Liver (tissue), 9 donors: Measurements from ENCODE around the gene CIAPIN1. TPM values are rescaled to one million over a fixed set of nuclear protein-coding genes. Genes with fewer than 3 reads are reported as not detected.

Experiments
- DNase-seq: peaks from one replicate; pipeline ENCODE4 v3.0.0-alpha.2; 2017; ENCODE audit warnings: low spot score
- H3K27ac ChIP-seq, 2 donors: one replicate each; pipeline ENCODE4 v1.7.0; 2013; ENCODE audit warnings: inconsistent platforms in 2 of 2, low read length in 2 of 2, control low read depth in 1 of 2, low read depth in 1 of 2, mild to moderate bottlenecking in 1 of 2
- H3K27me3 ChIP-seq, 4 donors: one replicate each; pipeline versions ENCODE4 v1.6.1 to v1.7.0; 2013; ENCODE audit warnings: low read length in 3 of 4, inconsistent platforms in 1 of 4, mild to moderate bottlenecking in 1 of 4, moderate library complexity in 1 of 4; ENCODE audit not compliant: control insufficient read depth in 4 of 4, insufficient read depth in 4 of 4
- H3K36me3 ChIP-seq, 4 donors: one replicate each; pipeline versions ENCODE4 v1.6.1 to v1.7.0; 2013; ENCODE audit warnings: low read length in 3 of 4, mild to moderate bottlenecking in 3 of 4, low read depth in 1 of 4, moderate library complexity in 1 of 4; ENCODE audit not compliant: control insufficient read depth in 4 of 4, insufficient read depth in 3 of 4
- H3K4me1 ChIP-seq, 4 donors: one replicate each; pipeline versions ENCODE4 v1.6.1 to v1.7.0; 2013; ENCODE audit warnings: low read length in 3 of 4, mild to moderate bottlenecking in 3 of 4, moderate library complexity in 1 of 4; ENCODE audit not compliant: control insufficient read depth in 4 of 4, insufficient read depth in 4 of 4
- H3K4me3 ChIP-seq, 3 donors: one replicate each; pipeline versions ENCODE4 v1.6.1 to v1.7.0; 2013; ENCODE audit warnings: low read length in 3 of 3, control low read depth in 1 of 3, low read depth in 1 of 3, mild to moderate bottlenecking in 1 of 3
- H3K9ac ChIP-seq, 2 donors: one replicate each; pipeline ENCODE4 v1.7.0; 2013; ENCODE audit warnings: low read length in 2 of 2, mild to moderate bottlenecking in 2 of 2, moderate library complexity in 2 of 2, control low read depth in 1 of 2, low read depth in 1 of 2
- H3K9me3 ChIP-seq, 4 donors: one replicate each; pipeline versions ENCODE4 v1.6.1 to v1.7.0; 2013; ENCODE audit warnings: low read length in 3 of 4; ENCODE audit not compliant: control insufficient read depth in 4 of 4
- FOXA2 ChIP-seq: IDR thresholded peaks from 2 replicates; pipeline ENCODE4 v1.6.1; 2016; ENCODE audit warnings: antibody characterized with exemption
- GABPA ChIP-seq, 2 donors: IDR thresholded peaks in 1 of 2; conservative IDR thresholded peaks in 1 of 2; 2 replicates each; pipeline ENCODE4 v1.6.1; 2016; ENCODE audit warnings: antibody characterized with exemption in 2 of 2, mild to moderate bottlenecking in 1 of 2, moderate library complexity in 1 of 2
- HNF4G ChIP-seq: IDR thresholded peaks from 2 replicates; pipeline ENCODE4 v1.6.1; 2016; ENCODE audit warnings: antibody characterized with exemption
- JUND ChIP-seq, 2 donors: IDR thresholded peaks; 2 replicates each; pipeline ENCODE4 v1.6.1; 2016; ENCODE audit warnings: antibody characterized with exemption in 2 of 2
- WGBS: extraction: QIAGEN DNeasy Blood & Tissue Kit; methylation state at CpG from one replicate; pipeline ENCODE4 v1.1.7; 2013; 5-methylcytosine and 5-hydroxymethylcytosine counted together
- polyA plus RNA-seq, 2 donors: library from polyadenylated mRNA; stranded (reverse) in 1 of 2; unstranded in 1 of 2; fragments of 200-250 nt in 1 of 2; fragments of >200 nt in 1 of 2; fragmentation: Nextera tagmentation in 1 of 2; extraction: Ambion mirVana in 1 of 2; gene quantifications; one replicate each; pipeline versions ENCODE4 v1.2.1 to v1.2.3, GENCODE V29; 2013 to 2015
- total RNA-seq, 2 donors: library from RNA; depleted of rRNA; stranded (reverse); fragments of >200 nt; gene quantifications; one replicate each; pipeline ENCODE4 v1.2.3, GENCODE V29; 2014
- TF ChIP-seq, protein P1 (sequence below): IDR thresholded peaks from 2 replicates; pipeline ENCODE4 v1.6.1; 2016; ENCODE audit warnings: antibody characterized with exemption, mild to moderate bottlenecking
- TF ChIP-seq, protein P2 (sequence below): IDR thresholded peaks from 2 replicates; pipeline ENCODE4 v1.6.1; 2016; ENCODE audit warnings: antibody characterized with exemption
- TF ChIP-seq, protein P3 (sequence below): fragments of 150-350 bp; IDR thresholded peaks from 2 replicates; pipeline ENCODE4 v1.5.1; 2017; ENCODE audit warnings: improper control_type of control experiment, low read depth, low read length; ENCODE audit not compliant: missing input control
- donor health status: healthy.
- donor health status: healthy.
- donor health status: healthy.
- donor health status: healthy.
- donor health status: healthy.

The CIAPIN1 gene
- total and polyA plus RNA-seq, 4 donors = 19.5 to 32.7 (median 23.4) TPM

DNA sequence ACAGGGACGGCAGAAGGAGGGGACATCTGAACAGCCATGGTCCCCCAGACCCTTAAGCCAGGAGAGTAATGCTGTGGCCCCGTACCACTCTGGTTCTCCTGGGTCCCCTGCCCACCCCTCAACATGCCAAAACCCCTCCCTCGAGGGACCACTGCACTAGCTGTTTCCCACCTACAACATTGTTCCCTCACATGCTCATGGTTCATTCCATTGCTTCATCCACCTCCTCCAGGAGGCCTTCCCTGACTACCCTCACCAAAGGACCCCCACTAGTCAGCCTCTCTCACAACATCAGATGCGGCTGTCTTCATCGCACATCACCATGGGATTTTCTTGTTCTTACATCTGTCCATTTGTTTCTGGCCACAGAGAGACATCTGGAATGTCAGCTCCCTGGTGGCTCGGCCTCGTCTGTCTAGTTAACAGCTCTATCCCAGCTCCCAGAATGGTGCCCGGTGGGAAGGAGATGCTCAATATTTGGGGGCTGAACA lies 37.4 kb upstream of the CIAPIN1 start:
- no peak overlapping the region for H3K27ac ChIP-seq
- TF ChIP-seq, protein P1, sequence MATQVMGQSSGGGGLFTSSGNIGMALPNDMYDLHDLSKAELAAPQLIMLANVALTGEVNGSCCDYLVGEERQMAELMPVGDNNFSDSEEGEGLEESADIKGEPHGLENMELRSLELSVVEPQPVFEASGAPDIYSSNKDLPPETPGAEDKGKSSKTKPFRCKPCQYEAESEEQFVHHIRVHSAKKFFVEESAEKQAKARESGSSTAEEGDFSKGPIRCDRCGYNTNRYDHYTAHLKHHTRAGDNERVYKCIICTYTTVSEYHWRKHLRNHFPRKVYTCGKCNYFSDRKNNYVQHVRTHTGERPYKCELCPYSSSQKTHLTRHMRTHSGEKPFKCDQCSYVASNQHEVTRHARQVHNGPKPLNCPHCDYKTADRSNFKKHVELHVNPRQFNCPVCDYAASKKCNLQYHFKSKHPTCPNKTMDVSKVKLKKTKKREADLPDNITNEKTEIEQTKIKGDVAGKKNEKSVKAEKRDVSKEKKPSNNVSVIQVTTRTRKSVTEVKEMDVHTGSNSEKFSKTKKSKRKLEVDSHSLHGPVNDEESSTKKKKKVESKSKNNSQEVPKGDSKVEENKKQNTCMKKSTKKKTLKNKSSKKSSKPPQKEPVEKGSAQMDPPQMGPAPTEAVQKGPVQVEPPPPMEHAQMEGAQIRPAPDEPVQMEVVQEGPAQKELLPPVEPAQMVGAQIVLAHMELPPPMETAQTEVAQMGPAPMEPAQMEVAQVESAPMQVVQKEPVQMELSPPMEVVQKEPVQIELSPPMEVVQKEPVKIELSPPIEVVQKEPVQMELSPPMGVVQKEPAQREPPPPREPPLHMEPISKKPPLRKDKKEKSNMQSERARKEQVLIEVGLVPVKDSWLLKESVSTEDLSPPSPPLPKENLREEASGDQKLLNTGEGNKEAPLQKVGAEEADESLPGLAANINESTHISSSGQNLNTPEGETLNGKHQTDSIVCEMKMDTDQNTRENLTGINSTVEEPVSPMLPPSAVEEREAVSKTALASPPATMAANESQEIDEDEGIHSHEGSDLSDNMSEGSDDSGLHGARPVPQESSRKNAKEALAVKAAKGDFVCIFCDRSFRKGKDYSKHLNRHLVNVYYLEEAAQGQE = no peak
- TF ChIP-seq HNF4G = no peak

DNA sequence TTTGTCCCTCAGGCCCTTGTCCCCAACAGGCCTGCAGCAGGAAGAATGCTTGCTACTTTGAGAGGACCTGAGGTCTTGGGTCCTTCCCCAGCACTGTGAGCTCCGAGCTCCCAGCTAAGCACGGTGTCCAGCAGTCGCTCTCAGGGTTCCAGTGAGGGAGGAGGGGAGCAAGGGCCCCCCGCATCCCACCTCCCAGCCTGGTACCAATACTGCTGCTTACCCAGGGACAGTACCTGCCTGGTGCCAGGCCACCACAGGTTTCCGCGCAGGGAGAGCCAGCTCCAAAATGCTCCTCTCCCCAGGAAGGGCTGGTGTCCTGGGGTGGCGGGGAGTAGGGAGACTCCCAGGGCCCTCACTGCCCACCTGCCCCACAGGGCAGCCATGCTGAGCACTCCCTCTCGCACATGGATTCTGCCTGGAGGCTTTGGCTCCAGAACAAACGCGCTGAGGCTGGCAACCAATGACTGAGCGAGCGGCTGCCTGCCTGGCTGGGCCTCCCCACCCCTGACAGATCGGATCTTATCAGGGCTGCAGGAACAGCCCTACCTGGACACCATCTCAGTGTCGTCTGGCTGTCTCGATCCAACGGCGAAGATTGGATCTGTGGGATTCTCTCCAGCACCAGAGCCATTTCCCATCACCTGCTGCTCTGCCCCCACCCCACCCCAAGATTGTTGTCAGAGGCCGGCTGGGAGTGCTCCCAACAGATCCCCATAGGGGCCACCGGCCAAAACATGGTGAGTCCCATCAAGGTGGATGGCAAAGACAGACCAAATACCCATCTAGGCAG lies 36.7 kb upstream of the CIAPIN1 start:
- Histone ChIP-seq H3K27me3 (no peaks in the 10 kb centered on the region), H3K36me3 (no peaks in the 10 kb centered on the region), H3K4me1 (peaks cover 20 to 41% (median 31%) of the 10 kb centered on the region in 4 donors), H3K27ac (no peak overlapping the region), H3K9ac (no peak overlapping the region), H3K9me3 (no peaks in the 10 kb centered on the region), H3K4me3 (no peak overlapping the region)
- no peak for DNase-seq
- 83% methylated on average over 19 of the region's 19 CpGs for WGBS
- no peak for TF ChIP-seq JUND (IDR thresholded peaks at IDR 0.05)
- TF ChIP-seq GABPA (IDR thresholded peaks at IDR 0.05 in 1 of 2, conservative IDR thresholded peaks at IDR 0.05 in 1 of 2) = no peak
- TF ChIP-seq, protein P2, sequence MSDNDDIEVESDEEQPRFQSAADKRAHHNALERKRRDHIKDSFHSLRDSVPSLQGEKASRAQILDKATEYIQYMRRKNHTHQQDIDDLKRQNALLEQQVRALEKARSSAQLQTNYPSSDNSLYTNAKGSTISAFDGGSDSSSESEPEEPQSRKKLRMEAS = no peak
- no peak for TF ChIP-seq FOXA2
- TF ChIP-seq, protein P1 = no peak
- TF ChIP-seq, protein P3, sequence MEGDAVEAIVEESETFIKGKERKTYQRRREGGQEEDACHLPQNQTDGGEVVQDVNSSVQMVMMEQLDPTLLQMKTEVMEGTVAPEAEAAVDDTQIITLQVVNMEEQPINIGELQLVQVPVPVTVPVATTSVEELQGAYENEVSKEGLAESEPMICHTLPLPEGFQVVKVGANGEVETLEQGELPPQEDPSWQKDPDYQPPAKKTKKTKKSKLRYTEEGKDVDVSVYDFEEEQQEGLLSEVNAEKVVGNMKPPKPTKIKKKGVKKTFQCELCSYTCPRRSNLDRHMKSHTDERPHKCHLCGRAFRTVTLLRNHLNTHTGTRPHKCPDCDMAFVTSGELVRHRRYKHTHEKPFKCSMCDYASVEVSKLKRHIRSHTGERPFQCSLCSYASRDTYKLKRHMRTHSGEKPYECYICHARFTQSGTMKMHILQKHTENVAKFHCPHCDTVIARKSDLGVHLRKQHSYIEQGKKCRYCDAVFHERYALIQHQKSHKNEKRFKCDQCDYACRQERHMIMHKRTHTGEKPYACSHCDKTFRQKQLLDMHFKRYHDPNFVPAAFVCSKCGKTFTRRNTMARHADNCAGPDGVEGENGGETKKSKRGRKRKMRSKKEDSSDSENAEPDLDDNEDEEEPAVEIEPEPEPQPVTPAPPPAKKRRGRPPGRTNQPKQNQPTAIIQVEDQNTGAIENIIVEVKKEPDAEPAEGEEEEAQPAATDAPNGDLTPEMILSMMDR = no peak

More for the DNA sequence above, 37.4 kb upstream of the CIAPIN1 start:
- Histone ChIP-seq H3K36me3 (no peaks in the 10 kb centered on the region), H3K27me3 (no peaks in the 10 kb centered on the region), H3K4me1 (peaks cover 15 to 35% (median 25%) of the 10 kb centered on the region in 4 donors), H3K4me3 (no peak overlapping the region), H3K9ac (no peak overlapping the region), H3K9me3 (no peaks in the 10 kb centered on the region)
- WGBS = 95% methylated on average over 8 of the region's 8 CpGs
- DNase-seq = no peak
